Fibroblast of lung (primary cell): ENCODE results near the gene ALS2.

ENCODE experiments used
- CTCF ChIP-seq, 2 donors: IDR thresholded peaks in 1 of 2; conservative IDR thresholded peaks in 1 of 2; 1 replicate in 1 of 2; 2 replicates in 1 of 2; pipeline ENCODE4 v1.5.1; 2011 to 2012; ENCODE audit warnings: low read length in 2 of 2, control low read depth in 1 of 2, inconsistent platforms in 1 of 2, low read depth in 1 of 2, mild to moderate bottlenecking in 1 of 2
- EZH2 ChIP-seq: IDR thresholded peaks from 2 replicates; pipeline ENCODE4 v1.5.1; 2012; ENCODE audit warnings: low read length, control low read depth, mild to moderate bottlenecking; ENCODE audit errors: missing control alignments

- TF ChIP-seq CTCF (conservative IDR thresholded peaks at IDR 0.05 in 1 of 2, IDR thresholded peaks at IDR 0.05 in 1 of 2; ENCODE audit: low read depth in 1 of 2, low read length in 2 of 2) (no peak), EZH2 (no peak)
These were observed 71.7 kb downstream of the ALS2 start for GRCh38 chr2:201709049-201709448.
